ENCODE results near the gene VPS8. TPM values are rescaled to one million over a fixed set of nuclear protein-coding genes. Genes with fewer than 3 reads are reported as not detected.

The VPS8 gene
- total RNA-seq, 1 experiment from 2014 or later = 72.3 TPM

- in situ Hi-C loops (cut with HindIII; ENCODE audit: low pct_unique_long_range_greater_than_20kb, low sequenced_read_pairs) (no loop called here), intact Hi-C loops (cut with micrococcal nuclease; ENCODE audit: unreplicated experiment) (no loop called here)
- H3K4me1 ChIP-seq (ENCODE audit: control insufficient read depth, insufficient read depth, low read length) = no peaks in the 10 kb centered on the region
- ChIA-PET POLR2A (no interaction called here), CTCF (no interaction called here)
- BruUV-seq (replicated peaks) = no TSS peak
- ATAC-seq (no peak), DNase-seq (ENCODE audit: low read depth, low spot score) (no peak)
- TF ChIP-seq POLR2AphosphoS5 (IDR thresholded peaks at IDR 0.05; ENCODE audit: low read depth, low read length) (no peak), CTCF (IDR thresholded peaks at IDR 0.05) (no peak), REST (IDR thresholded peaks at IDR 0.05; ENCODE audit: insufficient read depth in 1 of 2, low read depth in 2 of 2, low read length in 1 of 2) (no peak), TCF7L2 (IDR thresholded peaks at IDR 0.05; ENCODE audit: low read depth, low read length) (no peak), SIN3A (IDR thresholded peaks at IDR 0.05; ENCODE audit: borderline replicate concordance, insufficient read depth, low read depth, low read length) (no peak)
- H3K4me3 ChIP-seq (ENCODE audit: low read depth in 2 of 2, low read length in 2 of 2) = no peak overlapping the region
- H3K9me3 ChIP-seq (ENCODE audit: control insufficient read depth, insufficient read depth, low read depth, low read length) = no peaks in the 10 kb centered on the region
- no peak overlapping the region for H3K27ac ChIP-seq (ENCODE audit: low read length)
- no peaks in the 10 kb centered on the region; the same call in 1 of the 2 replicates for H3K36me3 ChIP-seq (ENCODE audit: control insufficient read depth, insufficient read depth, low read length)
- no peaks in the 10 kb centered on the region for H3K27me3 ChIP-seq (ENCODE audit: control insufficient read depth, insufficient read depth, low read length)
Observed at GRCh38 chr3:184910664-184911063, 98.7 kb downstream of the VPS8 start.

- DNase-seq (ENCODE audit: low read depth, low spot score) (no peak), ATAC-seq (no peak)
- CTCF ChIA-PET = no interaction called here
- Histone ChIP-seq H3K4me3 (ENCODE audit: low read depth in 2 of 2, low read length in 2 of 2) (no peak overlapping the region), H3K9me3 (ENCODE audit: control insufficient read depth, insufficient read depth, low read depth, low read length) (no peaks in the 10 kb centered on the region), H3K4me1 (ENCODE audit: control insufficient read depth, insufficient read depth, low read length) (no peaks in the 10 kb centered on the region), H3K27ac (ENCODE audit: low read length) (no peak overlapping the region), H3K36me3 (ENCODE audit: control insufficient read depth, insufficient read depth, low read length) (no peaks in the 10 kb centered on the region; the same call in 1 of the 2 replicates), H3K27me3 (ENCODE audit: control insufficient read depth, insufficient read depth, low read length) (no peaks in the 10 kb centered on the region)
- no TSS peak for BruUV-seq (replicated peaks)
- TF ChIP-seq CTCF (IDR thresholded peaks at IDR 0.05) (no peak), TCF7L2 (IDR thresholded peaks at IDR 0.05; ENCODE audit: low read depth, low read length) (no peak), POLR2AphosphoS5 (IDR thresholded peaks at IDR 0.05; ENCODE audit: low read depth, low read length) (no peak), REST (IDR thresholded peaks at IDR 0.05; ENCODE audit: insufficient read depth in 1 of 2, low read depth in 2 of 2, low read length in 1 of 2) (no peak), SIN3A (IDR thresholded peaks at IDR 0.05; ENCODE audit: borderline replicate concordance, insufficient read depth, low read depth, low read length) (no peak)
- in situ Hi-C loops (cut with HindIII; ENCODE audit: low pct_unique_long_range_greater_than_20kb, low sequenced_read_pairs) = no loop called here
- POLR2A ChIA-PET = interaction anchor here (0.5 kb wide), 1 partner anchor 41 kb away, joined by 5 read pairs; no protein-coding TSS in a partner anchor
- intact Hi-C loops (cut with micrococcal nuclease; ENCODE audit: unreplicated experiment) = no loop called here
Observed at GRCh38 chr3:184911570-184911969, 99.6 kb downstream of the VPS8 start.

Measured in Panc1 (cell line).